NCI-H1105 (cell line): Measurements from ENCODE around the gene CX3CL1.

Experiments
- DNase-seq: peaks from one replicate; lab custom pipeline; 2025; lab: John Stamatoyannopoulos, UW

Gene CX3CL1

GRCh38 chr16:57405097-57405496 lies 32.8 kb downstream of the CX3CL1 start:
- DNase-seq: no peak

GRCh38 chr16:57406881-57407280 lies 34.6 kb downstream of the CX3CL1 start:
- no peak for DNase-seq

DNA sequence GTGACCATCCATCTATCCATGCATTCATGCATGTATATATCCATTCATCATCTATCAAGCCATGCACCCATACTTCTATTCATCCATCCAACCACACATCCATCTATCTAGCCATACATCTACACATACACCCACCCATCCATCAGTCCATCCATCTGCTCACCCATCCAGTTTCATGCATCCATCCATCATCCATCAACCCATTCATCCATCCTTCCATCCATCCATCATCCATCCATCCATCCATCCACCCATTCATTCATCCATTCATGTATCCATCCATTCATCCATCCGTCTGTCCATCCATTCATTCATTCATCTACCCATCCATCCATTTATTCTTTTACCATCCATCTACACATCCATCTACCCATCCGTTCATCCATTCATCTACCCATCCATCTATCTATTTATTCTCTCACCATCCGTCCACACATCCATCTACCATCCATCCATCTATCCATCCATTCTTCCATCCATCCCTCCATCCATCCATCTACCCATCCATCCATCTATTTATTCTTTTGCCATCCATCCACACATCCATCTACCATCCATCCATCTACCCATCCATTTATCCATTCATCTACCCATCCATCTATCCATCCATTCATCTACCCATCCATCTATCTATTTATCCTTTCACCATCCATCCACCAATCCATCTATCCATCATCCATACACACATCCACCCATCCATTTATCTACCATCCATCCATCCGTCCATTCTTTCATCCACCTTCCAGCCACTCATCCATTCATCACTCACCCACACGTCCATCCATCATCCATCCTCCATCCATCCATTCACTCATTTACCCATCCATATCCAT lies 35.4 kb downstream of the CX3CL1 start:
- DNase-seq: no peak

DNA sequence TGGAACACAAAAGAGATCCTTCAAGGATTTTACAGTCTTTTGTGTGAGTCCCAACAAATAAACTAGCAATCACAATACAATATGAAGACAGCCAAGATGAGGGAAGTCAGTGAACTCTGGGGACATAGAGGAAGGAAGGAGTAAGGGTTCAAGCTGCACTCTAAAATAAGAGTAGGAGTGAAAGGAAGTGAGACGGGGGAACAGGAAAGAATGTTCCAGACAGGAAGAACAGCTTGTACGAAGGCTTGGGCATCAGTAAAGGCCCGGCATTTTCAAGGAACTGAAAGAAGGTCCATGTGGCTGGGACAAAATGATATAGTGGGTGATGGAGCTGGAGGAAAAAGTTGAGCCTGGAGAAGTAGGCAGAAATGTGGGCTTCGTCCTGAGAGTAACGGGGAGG lies 36.8 kb downstream of the CX3CL1 start:
- DNase-seq: no peak

- DNase-seq: no peak
Observed at GRCh38 chr16:57409870-57410587, 37.7 kb downstream of the CX3CL1 start.

DNA sequence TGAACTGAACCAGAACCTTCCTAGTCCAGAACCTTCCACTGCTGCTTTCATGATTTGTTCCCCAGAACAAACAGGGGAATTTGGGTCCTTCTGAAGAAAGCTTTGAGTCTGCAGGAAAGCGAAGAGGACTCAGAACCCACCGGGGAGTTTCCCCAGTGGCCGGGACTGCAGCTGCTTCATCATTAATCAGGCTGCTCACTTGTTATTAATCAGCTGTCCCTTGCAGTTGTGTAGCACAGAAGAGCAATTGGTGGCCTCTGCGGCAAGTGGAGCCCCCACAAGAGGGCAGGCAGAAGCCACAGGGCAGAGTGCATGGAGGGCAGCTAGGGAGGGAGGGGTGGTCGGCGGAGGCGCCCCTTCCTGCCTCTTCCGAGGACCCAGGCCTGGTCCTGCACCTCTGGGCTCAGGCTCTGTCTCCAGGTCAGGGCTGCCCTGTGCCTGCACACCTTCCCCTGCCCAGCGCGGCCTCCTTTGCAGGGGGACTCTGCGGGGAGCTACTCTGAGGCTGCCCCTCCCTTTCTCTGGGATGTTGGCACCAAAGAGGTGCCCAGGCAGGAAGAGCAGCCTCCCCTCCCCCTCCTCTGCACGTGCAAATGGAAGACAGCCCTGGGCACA lies 39.2 kb downstream of the CX3CL1 start:
- no peak for DNase-seq

- no peak for DNase-seq
Observed at GRCh38 chr16:57412584-57412983, 40.3 kb downstream of the CX3CL1 start.

DNA sequence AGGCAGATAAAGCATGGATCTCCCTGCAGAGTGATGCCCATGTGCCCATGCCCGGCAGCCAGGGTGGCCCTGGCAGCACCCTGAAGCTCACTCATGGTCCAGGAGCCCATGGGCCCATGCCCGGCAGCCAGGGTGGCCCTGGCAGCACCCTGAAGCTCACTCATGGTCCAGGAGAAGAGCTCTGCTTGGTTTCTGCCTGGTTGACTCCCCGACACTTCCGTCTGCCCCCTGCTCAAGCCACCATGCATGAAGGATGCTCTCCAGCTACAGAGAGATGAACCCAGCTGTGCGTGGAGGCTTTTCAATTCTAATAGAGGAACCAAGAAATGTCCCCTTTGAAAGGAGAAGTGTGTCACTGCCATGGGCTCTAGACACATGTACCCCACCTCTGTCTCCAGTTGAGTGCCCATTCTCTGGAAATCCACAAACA lies 41.0 kb downstream of the CX3CL1 start:
- DNase-seq: no peak

DNA sequence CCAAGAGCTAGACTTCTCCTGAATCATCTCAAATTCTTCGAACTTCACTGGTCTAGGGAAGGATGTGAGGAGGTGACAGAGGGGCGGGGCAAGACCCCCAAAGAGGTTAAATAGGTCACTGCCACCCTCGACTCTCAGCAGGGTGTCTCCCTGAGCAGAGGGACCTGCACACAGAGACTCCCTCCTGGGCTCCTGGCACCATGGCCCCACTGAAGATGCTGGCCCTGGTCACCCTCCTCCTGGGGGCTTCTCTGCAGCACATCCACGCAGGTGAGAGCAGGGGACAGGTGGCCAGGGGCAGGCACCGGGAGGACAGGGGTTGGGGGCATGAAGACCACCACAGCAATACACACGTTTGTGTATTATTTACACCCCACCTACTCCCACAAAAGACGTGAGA lies 41.4 kb downstream of the CX3CL1 start:
- no peak for DNase-seq

- no peak for DNase-seq
Observed at GRCh38 chr16:57416084-57416483, 43.8 kb downstream of the CX3CL1 start.

DNA sequence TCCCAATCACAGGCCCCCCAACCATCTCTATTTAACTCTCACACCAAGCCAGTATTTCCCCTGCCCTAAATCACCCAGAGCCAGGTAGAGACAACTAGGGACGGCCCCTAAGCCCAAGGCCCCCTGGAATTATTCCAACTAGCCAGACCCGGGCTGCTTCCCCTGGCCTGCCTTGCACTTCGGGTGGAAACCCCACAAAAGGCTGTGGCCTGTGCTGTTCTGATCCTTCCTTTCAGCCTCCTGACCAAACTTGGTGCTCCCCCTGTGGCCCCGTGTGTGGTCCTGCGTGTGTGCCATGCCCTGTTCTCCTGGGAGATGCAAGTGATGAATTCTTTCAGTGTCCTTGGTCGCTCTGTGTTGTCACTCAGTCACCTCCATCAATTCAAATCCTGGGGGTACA lies 47.2 kb downstream of the CX3CL1 start:
- DNase-seq: no peak

DNA sequence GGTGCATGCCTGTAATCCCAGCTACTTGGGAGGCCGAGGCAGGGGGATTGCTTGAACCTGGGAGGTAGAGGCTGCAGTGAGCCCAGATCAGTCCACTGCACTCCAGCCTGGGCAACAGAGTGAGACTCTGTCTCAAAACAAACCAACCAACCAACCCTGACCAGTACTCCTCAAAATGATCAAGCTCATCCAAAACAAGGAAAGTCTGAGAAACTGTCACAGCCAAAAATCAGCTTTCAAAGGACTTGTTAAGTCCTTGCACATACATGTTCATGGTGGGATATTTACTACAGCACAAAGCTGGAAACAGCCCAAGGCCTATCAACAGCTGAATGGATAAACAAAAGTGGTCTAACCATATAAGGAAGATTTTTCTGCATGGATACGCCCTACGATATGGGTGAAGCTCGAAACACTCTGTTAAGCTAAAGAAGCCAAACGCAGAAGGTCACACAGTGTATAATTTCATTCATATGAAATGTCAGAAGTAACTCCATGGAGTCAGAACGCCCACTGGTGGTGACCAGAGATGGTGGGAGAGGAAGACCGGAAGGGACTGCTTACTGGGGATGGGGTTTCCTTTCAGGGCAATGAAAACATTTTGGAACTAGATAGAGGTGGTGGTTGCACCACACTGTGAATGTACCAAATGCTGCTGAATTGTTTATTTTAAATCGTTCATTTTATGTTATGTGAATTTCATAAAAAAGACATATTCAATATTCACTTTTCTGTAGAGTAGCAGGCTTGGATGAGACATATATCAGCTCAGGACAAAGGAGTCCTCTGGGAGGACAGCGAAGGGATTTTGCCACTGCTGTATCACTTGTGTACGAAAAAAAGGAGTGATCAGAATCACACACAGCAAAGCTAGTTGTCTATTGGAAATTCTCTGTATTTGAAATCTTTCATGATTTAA lies 50.0 kb downstream of the CX3CL1 start:
- DNase-seq: no peak

GRCh38 chr16:57423152-57423551 lies 50.9 kb downstream of the CX3CL1 start:
- no peak for DNase-seq

GRCh38 chr16:57424583-57424982 lies 52.3 kb downstream of the CX3CL1 start:
- DNase-seq: no peak

DNA sequence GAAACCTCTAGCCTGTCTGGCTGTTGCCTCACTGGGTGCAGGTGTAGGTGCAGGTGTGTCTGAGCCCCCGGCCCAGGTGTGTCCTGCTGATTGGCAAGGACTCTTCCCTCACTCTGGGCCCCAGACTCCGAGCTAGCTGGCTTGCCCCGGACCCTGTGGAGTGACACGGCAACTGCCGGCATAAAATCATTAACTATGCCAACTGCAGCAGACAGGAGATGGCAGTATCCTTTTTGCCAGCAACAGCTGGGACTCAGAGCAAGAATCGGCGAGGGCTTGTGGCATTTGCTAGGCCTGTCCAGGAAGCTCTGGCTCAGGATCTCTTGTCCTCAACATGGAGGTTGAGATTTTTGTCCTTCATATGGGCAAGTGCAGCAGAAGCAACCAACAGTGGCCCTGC lies 54.1 kb downstream of the CX3CL1 start:
- no peak for DNase-seq

DNA sequence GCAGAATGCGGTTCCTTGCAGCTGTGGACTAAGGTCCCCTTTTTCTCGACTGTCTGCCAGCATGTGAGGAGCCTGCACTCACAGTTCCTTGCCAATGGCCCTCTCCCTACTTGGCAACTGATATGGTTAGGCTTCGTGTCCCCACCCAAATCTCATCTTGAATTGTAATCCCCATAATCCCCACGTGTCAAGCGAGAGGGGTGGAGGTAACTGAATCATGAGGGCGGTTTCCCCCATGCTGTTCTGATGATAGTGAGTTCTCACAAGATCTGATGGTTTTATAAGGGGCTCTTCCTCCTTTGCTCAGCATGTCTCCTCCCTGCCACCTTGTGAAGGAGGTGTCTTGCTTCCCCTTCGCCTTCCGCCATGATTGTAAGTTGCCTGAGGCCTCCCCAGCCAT lies 55.0 kb downstream of the CX3CL1 start:
- no peak for DNase-seq

DNA sequence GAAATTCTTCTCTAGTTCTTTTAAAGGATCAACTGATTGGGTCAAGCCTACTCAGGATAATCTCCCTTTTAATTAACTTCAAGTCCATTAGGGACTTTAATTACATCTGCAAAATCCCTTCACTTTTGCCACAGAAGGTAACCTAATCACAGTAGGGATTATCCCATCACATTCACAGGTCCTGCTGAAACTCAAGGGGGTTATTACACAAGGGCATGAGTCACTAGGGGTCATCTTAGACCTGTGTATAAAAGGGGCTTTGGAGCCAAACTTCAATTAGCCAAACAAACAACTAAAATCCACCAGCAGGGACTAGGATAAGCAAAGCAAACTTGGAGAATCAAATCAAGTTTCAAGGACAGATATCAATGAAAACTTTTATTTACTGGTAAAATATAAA lies 55.5 kb downstream of the CX3CL1 start:
- no peak for DNase-seq

- DNase-seq: no peak
Observed at GRCh38 chr16:57430955-57431354, 58.7 kb downstream of the CX3CL1 start.

DNA sequence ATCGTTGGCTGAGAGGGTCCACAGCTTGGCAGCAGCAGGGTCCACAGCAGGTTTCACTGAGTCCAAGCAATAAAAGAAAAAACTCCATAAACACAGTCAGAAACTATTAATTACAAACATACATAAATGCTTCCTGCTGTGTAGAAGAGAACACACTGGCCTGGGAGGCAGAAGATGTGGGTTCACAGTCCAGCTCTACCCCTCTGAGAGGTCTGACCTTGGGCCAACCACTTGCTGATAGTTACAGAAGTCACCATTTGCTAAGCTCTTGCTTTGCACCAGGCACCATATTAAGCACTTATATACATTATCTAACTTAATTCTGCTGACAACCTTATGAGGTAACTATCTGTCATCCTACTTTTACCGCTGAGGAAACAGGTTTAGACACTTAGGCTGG lies 60.2 kb downstream of the CX3CL1 start:
- DNase-seq: no peak

DNA sequence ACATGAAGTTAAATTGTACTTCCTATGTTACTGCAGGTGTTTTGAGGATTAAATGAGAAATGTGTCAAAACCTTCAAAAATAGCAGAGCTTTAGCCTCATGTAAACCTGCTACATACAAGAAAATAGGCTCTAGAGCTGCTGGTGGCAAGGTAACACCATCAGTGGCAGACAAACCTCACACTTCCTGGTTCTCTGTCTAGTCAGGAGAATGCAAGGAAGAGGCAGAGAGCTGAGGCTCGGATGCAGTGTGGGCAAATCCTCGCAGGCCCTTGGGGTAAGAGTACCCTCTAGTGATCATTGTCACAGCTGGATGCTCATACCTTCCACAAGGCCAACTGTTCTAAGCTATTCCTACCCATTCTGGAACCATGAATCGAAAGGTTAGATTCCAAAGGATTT lies 60.7 kb downstream of the CX3CL1 start:
- DNase-seq: no peak

GRCh38 chr16:57434003-57434402 lies 61.7 kb downstream of the CX3CL1 start:
- no peak for DNase-seq
